Measurements from ENCODE around the gene WNK2.
A peak's percentile ranks its signal among the peaks of the same experiment; 100 is the strongest.

WNK2 gene

DNA sequence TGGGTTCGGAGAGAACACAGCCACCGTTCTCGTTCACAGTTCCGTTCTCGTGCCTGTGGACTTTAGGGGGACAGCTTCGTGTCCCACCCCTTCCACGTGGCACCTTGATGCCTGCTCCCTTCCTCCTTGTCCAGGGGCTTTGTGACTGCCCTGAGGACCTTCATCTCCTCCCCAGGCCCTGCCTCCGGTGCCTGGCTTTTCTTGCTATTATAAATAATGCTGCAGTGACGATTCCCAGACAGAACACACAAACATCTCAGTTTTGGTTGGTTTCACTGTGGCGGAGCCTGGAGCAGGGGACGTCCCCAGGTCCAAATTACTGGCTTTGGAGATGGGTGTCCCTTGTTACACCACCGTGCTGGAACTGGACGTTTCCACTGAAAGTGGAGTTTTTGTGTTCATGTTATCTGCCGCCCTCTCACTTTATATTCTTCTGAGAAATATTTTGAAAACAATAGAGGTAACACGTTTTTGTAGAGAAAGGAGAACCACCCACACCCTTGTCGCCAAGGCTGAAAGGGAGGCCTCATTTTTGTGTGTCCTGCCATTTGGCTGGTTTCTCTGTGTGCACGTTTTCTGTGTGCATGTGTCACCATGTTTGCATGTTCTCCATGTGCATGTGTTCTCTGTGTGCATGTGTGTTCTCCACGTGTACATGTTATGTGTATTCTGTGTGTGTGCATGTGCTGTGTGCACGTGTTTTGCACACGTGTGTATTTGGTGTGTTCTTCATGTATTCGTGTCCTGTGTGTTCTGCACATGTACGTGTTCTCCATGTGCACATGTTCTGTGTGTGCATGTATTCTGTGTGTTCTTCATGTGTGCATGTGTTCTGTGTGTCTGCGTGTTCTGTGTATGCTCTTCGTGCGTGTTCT is 24.2 kb downstream of the WNK2 start:
- Histone ChIP-seq H3K27me3 (ENCODE audit: control insufficient read depth in 3 of 3, insufficient read depth in 3 of 3, low read depth in 1 of 3, low read length in 3 of 3) (no peaks in the 10 kb centered on the region), H3K4me3 (ENCODE audit: low read length in 2 of 2) (peak overlapping the region in 1 of 2 donors; percentile 44), H3K4me1 (ENCODE audit: control insufficient read depth in 2 of 2, insufficient read depth in 1 of 2, low read depth in 1 of 2, low read length in 2 of 2) (peaks cover 36 to 41% of the 10 kb centered on the region in 2 donors), H3K14ac (ENCODE audit: low read length) (no peak overlapping the region), H3K9ac (ENCODE audit: low read depth, low read length, poor library complexity) (no peak overlapping the region), H3K18ac (ENCODE audit: low read length) (peak overlapping the region; percentile 1), H2BK12ac (ENCODE audit: low read length) (no peak overlapping the region), H4K91ac (ENCODE audit: low read depth, low read length, poor library complexity) (no peak overlapping the region), H3K79me1 (ENCODE audit: low read depth, low read length) (peaks cover 6% of the 10 kb centered on the region), H2BK120ac (ENCODE audit: low read depth, low read length) (no peak overlapping the region), H2AFZ (ENCODE audit: low read length) (peak overlapping the region; percentile 50), H3K4ac (ENCODE audit: low read length) (no peak overlapping the region), H3K36me3 (replicated peaks in 1 of 2; ENCODE audit: control insufficient read depth in 2 of 2, insufficient read depth in 2 of 2, low read length in 2 of 2) (peaks cover 0 to 3% of the 10 kb centered on the region in 2 donors), H2BK15ac (ENCODE audit: low read length) (no peak overlapping the region), H3K4me2 (ENCODE audit: insufficient read depth, low read length, poor library complexity, severe bottlenecking) (no peak overlapping the region), H3K27ac (replicated peaks; ENCODE audit: low read length) (no peak overlapping the region), H4K8ac (ENCODE audit: low read depth, low read length) (no peak overlapping the region), H2AK5ac (ENCODE audit: low read depth, low read length) (no peak overlapping the region), H3K9me3 (replicated peaks in 1 of 2; ENCODE audit: control insufficient read depth in 2 of 2, insufficient read depth in 1 of 2, low read depth in 1 of 2, low read length in 2 of 2) (no peaks in the 10 kb centered on the region), H3K23ac (ENCODE audit: low read depth, low read length, poor library complexity) (peak overlapping the region; percentile 3), H2BK5ac (ENCODE audit: low read length) (no peak overlapping the region)
- no CpG with 5 or more reads among the region's 25 CpGs for WGBS, 2 donors (ENCODE audit: extremely low coverage in 2 of 2, insufficient read length in 2 of 2, insufficient replicate concordance in 1 of 2)
- DNase-seq (ENCODE audit: low spot score) = no peak

GRCh38 chr9:93209097-93209496 is 25.2 kb downstream of the WNK2 start:
- Histone ChIP-seq H4K91ac (ENCODE audit: low read depth, low read length, poor library complexity) (no peak overlapping the region), H3K9ac (ENCODE audit: low read depth, low read length, poor library complexity) (no peak overlapping the region), H3K36me3 (replicated peaks in 1 of 2; ENCODE audit: control insufficient read depth in 2 of 2, insufficient read depth in 2 of 2, low read length in 2 of 2) (peaks cover 0 to 3% of the 10 kb centered on the region in 2 donors), H2BK120ac (ENCODE audit: low read depth, low read length) (no peak overlapping the region), H3K4me1 (ENCODE audit: control insufficient read depth in 2 of 2, insufficient read depth in 1 of 2, low read depth in 1 of 2, low read length in 2 of 2) (peaks cover 29 to 37% of the 10 kb centered on the region in 2 donors), H2BK5ac (ENCODE audit: low read length) (peak overlapping the region; percentile 27), H3K4me2 (ENCODE audit: insufficient read depth, low read length, poor library complexity, severe bottlenecking) (no peak overlapping the region), H3K14ac (ENCODE audit: low read length) (no peak overlapping the region), H3K27ac (replicated peaks; ENCODE audit: low read length) (no peak overlapping the region), H3K9me3 (replicated peaks in 1 of 2; ENCODE audit: control insufficient read depth in 2 of 2, insufficient read depth in 1 of 2, low read depth in 1 of 2, low read length in 2 of 2) (no peaks in the 10 kb centered on the region), H3K4me3 (ENCODE audit: low read length in 2 of 2) (no peak overlapping the region), H2BK12ac (ENCODE audit: low read length) (no peak overlapping the region), H3K79me1 (ENCODE audit: low read depth, low read length) (peaks cover 6% of the 10 kb centered on the region), H2AK5ac (ENCODE audit: low read depth, low read length) (peak overlapping the region; percentile 21), H2BK15ac (ENCODE audit: low read length) (no peak overlapping the region), H2AFZ (ENCODE audit: low read length) (no peak overlapping the region), H3K4ac (ENCODE audit: low read length) (no peak overlapping the region), H3K27me3 (ENCODE audit: control insufficient read depth in 3 of 3, insufficient read depth in 3 of 3, low read depth in 1 of 3, low read length in 3 of 3) (no peaks in the 10 kb centered on the region), H3K18ac (ENCODE audit: low read length) (peak overlapping the region; percentile 9), H4K8ac (ENCODE audit: low read depth, low read length) (no peak overlapping the region), H3K23ac (ENCODE audit: low read depth, low read length, poor library complexity) (no peak overlapping the region)
- WGBS, 2 donors (ENCODE audit: extremely low coverage in 2 of 2, insufficient read length in 2 of 2, insufficient replicate concordance in 1 of 2) = no CpG with 5 or more reads among the region's 9 CpGs
- DNase-seq (ENCODE audit: low spot score) = no peak

GRCh38 chr9:93209576-93210323 is 25.8 kb downstream of the WNK2 start:
- H3K36me3 ChIP-seq (replicated peaks in 1 of 2; ENCODE audit: control insufficient read depth in 2 of 2, insufficient read depth in 2 of 2, low read length in 2 of 2) = peaks cover 0 to 3% of the 10 kb centered on the region in 2 donors
- no peak overlapping the region for H3K4me3 ChIP-seq (ENCODE audit: low read length in 2 of 2)
- H4K91ac ChIP-seq (ENCODE audit: low read depth, low read length, poor library complexity) = no peak overlapping the region
- H2BK12ac ChIP-seq (ENCODE audit: low read length) = no peak overlapping the region
- H3K79me1 ChIP-seq (ENCODE audit: low read depth, low read length) = peaks cover 6% of the 10 kb centered on the region
- no peaks in the 10 kb centered on the region for H3K9me3 ChIP-seq (replicated peaks in 1 of 2; ENCODE audit: control insufficient read depth in 2 of 2, insufficient read depth in 1 of 2, low read depth in 1 of 2, low read length in 2 of 2)
- H3K9ac ChIP-seq (ENCODE audit: low read depth, low read length, poor library complexity) = no peak overlapping the region
- H3K18ac ChIP-seq (ENCODE audit: low read length) = peak overlapping the region; percentile 2
- no peak overlapping the region for H2BK5ac ChIP-seq (ENCODE audit: low read length)
- peak overlapping the region; percentile 38 for H3K23ac ChIP-seq (ENCODE audit: low read depth, low read length, poor library complexity)
- peaks cover 29 to 37% of the 10 kb centered on the region in 2 donors for H3K4me1 ChIP-seq (ENCODE audit: control insufficient read depth in 2 of 2, insufficient read depth in 1 of 2, low read depth in 1 of 2, low read length in 2 of 2)
- H2AFZ ChIP-seq (ENCODE audit: low read length) = no peak overlapping the region
- no peak overlapping the region for H3K4ac ChIP-seq (ENCODE audit: low read length)
- no peak overlapping the region for H2BK120ac ChIP-seq (ENCODE audit: low read depth, low read length)
- WGBS, 2 donors (ENCODE audit: extremely low coverage in 2 of 2, insufficient read length in 2 of 2, insufficient replicate concordance in 1 of 2) = no CpG with 5 or more reads among the region's 12 CpGs
- no peak overlapping the region for H3K14ac ChIP-seq (ENCODE audit: low read length)
- DNase-seq (ENCODE audit: low spot score) = no peak
- H2AK5ac ChIP-seq (ENCODE audit: low read depth, low read length) = no peak overlapping the region
- no peak overlapping the region for H3K4me2 ChIP-seq (ENCODE audit: insufficient read depth, low read length, poor library complexity, severe bottlenecking)
- H2BK15ac ChIP-seq (ENCODE audit: low read length) = no peak overlapping the region
- no peak overlapping the region for H4K8ac ChIP-seq (ENCODE audit: low read depth, low read length)
- no peaks in the 10 kb centered on the region for H3K27me3 ChIP-seq (ENCODE audit: control insufficient read depth in 3 of 3, insufficient read depth in 3 of 3, low read depth in 1 of 3, low read length in 3 of 3)
- no peak overlapping the region for H3K27ac ChIP-seq (replicated peaks; ENCODE audit: low read length)

All from neuronal stem cell (in vitro differentiated cells).